Activated CD8-positive, alpha-beta memory T cell treated with anti-CD3 and anti-CD28 coated beads, Interleukin-2, amount 10 ng/mL, durations not matched to agents 7 days and 5 days (primary cell): ENCODE measurements around the gene MZT2B. TPM values are rescaled to one million over a fixed set of nuclear protein-coding genes. Genes with fewer than 3 reads are reported as not detected.
"Not testable (repeated sequence)": the region's sequence is repeated elsewhere in the genome, so short reads cannot be mapped to it uniquely, and the experiment has no call there.

Source experiments
- ATAC-seq: fragments of 150-1000 bp; cut with Tn5 transposase; one replicate; pipeline ENCODE4 v1.10.0; 2021; ENCODE audit warnings: moderate library complexity
- CTCF ChIA-PET: fragments of 350-600 bp; sonication (Branson Sonifier 250); formaldehyde crosslinking; loops from one replicate; lab custom pipeline; 2021; ENCODE audit warnings: antibody characterized with exemption; lab: Charles Lee
- DNase-seq: peaks from one replicate; pipeline ENCODE4 v3.0.0-alpha.2; 2020
- H3K27ac Mint-ChIP-seq: one replicate; pipeline ENCODE4 v1.8.0; 2021; ENCODE audit warnings: mild to moderate bottlenecking, mixed read lengths
- H3K27me3 Mint-ChIP-seq: one replicate; pipeline ENCODE4 v1.8.0; 2021; ENCODE audit warnings: mixed read lengths
- H3K36me3 Mint-ChIP-seq: one replicate; pipeline ENCODE4 v1.8.0; 2021; ENCODE audit warnings: mild to moderate bottlenecking, mixed read lengths
- H3K4me1 Mint-ChIP-seq: one replicate; pipeline ENCODE4 v1.8.0; 2021; ENCODE audit warnings: mixed read lengths
- H3K4me3 Mint-ChIP-seq: one replicate; pipeline ENCODE4 v1.8.0; 2021; ENCODE audit warnings: mild to moderate bottlenecking, moderate library complexity, mixed read lengths
- H3K9me3 Mint-ChIP-seq: one replicate; pipeline ENCODE4 v1.8.0; 2022; ENCODE audit warnings: low read depth, mixed read lengths
- total RNA-seq, 2 experiments: library from RNA; stranded (reverse); gene quantifications; one replicate each; pipeline ENCODE4 v1.2.3, GENCODE V29; 2021

Gene MZT2B, protein sequence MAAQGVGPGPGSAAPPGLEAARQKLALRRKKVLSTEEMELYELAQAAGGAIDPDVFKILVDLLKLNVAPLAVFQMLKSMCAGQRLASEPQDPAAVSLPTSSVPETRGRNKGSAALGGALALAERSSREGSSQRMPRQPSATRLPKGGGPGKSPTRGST
- 100 to 1,000 TPM; 399 to 472 TPM for total RNA-seq

DNA sequence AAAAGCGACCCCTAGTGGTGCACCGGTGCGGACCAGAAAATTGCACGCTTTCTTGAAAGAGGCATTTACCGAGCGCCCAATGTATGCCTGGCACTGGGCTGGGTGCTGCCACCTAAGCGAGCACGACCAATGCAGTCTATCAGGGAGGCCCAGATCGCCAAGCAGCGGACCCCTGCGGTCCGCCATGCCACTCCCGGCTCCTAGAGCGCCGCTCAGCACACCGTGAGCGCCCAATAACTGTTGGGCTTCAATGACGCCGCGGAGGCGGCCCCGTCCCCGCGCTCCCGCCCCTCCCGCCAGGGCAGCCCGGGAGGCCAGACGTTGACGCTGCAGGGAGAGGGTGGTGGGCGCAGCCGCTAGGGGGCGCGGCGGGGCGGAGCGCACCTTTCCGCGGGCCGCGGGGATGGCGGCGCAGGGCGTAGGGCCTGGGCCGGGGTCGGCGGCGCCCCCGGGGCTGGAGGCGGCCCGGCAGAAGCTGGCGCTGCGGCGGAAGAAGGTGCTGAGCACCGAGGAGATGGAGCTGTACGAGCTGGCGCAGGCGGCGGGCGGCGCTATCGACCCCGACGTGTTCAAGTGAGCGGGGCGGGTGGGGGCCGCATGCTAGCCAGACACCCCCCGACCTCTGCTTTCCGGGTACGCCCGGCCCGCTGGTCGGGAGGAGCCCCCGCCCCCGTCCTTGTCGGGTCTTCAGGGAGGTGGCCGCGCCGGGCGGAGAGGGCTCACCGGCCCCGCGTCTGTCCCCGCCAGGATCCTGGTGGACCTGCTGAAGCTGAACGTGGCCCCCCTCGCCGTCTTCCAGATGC is at the start of gene MZT2B:
TSS of gene MZT2B (plus strand) at position 383 of the 803 bp plus-strand sequence. CDS start at position 404, 21 bp downstream.
- peak within 1 kb of the TSS; percentile 92 for H3K27ac Mint-ChIP-seq
- not testable (repeated sequence) for H3K9me3 Mint-ChIP-seq, H3K27me3 Mint-ChIP-seq, H3K36me3 Mint-ChIP-seq
- peak; percentile 88 for ATAC-seq
- peak; percentile 94 for DNase-seq
- peaks cover 33% of the 10 kb centered on the region for H3K4me1 Mint-ChIP-seq
- H3K4me3 Mint-ChIP-seq: peak within 1 kb of the TSS; percentile 94
- CTCF ChIA-PET: interaction anchor here (0.6 to 1.9 kb wide), 9 partner anchors 11 to 1311 kb away, joined by 3 to 14 read pairs (median 4); partner anchors contain the start of gene IMP4

DNA sequence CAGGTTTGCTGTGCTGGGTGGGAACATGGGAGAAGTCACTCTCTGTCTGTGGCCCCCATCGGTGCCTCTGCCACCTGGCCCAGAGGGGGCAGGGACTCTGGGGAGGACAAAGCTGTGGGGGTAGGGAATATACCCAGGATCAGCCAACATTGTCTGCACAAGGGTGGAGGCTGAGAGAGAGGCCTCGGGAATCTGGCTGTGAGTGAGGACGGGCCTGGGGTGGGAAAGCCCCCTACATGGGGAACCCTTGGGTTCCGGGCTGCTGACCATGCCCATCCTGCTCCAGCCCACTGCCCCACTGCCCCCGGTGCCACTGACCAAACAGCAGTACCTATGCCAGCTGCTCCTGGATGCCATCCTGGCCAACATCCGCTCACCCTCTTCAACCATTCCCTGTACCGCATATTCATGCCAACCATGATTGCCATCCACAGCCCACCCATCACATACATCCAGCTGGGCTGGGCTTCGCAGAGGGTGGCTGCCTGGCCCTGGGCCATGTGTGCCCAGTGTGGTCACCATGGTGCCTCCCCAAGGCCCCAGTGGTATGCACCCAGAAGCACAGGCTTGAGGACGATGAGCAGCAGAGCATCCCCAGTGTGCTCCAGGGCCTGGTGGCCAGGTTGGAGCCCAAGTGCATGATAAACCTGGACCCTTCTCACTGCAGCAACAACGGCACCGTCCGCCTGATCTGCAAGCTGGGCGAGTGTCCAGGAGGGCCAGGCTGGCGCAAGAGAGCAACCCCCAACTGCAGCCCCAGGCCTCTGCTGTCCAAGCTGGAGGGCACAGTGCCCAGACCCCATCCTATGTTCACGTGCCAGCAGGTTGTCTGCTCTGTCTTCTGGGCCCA is 46.1 kb upstream of the MZT2B start:
- Mint-ChIP-seq H3K27me3 (peaks cover 9% of the 10 kb centered on the region), H3K4me3 (no peak overlapping the region), H3K27ac (no peak overlapping the region), H3K9me3 (no peaks in the 10 kb centered on the region), H3K36me3 (no peaks in the 10 kb centered on the region), H3K4me1 (no peaks in the 10 kb centered on the region)
- ATAC-seq (no peak), DNase-seq (no peak)
- CTCF ChIA-PET: no interaction called here

DNA sequence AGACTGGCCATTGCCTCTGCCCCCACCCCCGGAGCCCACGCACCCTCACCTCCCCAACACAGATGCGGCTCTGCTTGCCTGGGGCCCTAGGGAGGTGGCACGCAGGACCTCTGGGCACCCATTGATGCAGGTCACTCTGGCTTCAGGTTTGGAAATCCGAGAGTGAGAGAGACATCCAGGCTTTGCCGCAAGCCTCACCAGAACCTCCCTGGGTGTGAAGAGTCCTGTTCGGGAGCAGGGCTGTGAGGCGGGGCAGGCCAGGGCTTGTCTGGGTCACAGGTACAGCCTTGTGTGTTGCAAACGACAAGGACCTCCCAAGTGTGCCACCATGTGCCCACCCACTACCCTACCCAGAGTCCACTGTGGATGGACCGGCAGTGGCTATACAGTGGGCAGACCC is 45.5 kb upstream of the MZT2B start:
- H3K4me3 Mint-ChIP-seq, H3K27me3 Mint-ChIP-seq, ATAC-seq, H3K27ac Mint-ChIP-seq, H3K9me3 Mint-ChIP-seq, H3K36me3 Mint-ChIP-seq, CTCF ChIA-PET, DNase-seq, H3K4me1 Mint-ChIP-seq: not testable (repeated sequence)

DNA sequence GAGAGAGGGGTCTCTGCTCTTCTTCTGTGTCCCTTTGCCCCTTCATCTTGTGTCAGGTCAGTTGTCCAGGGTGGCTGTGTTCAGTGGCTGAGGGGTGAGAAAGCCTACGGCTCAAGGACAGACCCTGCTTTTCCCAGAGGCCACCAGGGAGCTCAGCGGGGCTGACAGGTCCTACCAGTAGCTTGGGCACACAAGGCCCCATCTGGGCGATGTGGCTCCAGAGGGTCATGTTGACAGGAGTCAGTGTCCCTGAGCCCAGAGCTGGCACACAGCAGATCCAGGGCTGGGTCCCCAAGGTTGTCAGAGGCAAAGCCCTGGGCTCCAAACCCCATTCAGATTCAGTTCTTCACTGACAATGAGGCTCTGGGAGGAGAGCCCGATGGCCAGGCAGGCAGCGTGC is 44.9 kb upstream of the MZT2B start:
- H3K4me3 Mint-ChIP-seq, CTCF ChIA-PET, H3K36me3 Mint-ChIP-seq, DNase-seq, H3K4me1 Mint-ChIP-seq, H3K9me3 Mint-ChIP-seq, H3K27me3 Mint-ChIP-seq, H3K27ac Mint-ChIP-seq, ATAC-seq: not testable (repeated sequence)

DNA sequence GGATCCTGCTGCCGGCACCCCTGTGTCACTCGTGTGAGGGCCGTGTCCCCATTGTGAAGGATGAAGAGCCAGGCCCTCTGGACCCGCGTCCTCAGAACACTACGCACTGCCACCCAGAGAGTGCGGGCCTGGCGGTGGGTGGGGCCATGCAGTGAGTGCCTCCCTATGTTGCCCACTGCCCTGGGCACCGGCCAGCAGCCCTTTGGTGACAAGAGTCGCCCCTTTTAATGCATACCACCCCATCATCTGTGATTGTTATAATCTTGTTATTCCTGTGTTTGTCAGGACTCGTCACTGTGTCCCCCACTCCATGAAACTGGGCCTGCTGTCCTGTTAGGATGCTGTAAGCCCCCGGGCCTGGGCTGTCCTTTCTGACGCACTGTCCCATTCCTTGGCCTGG is 43.7 kb upstream of the MZT2B start:
- not testable (repeated sequence) for H3K27ac Mint-ChIP-seq, ATAC-seq

DNA sequence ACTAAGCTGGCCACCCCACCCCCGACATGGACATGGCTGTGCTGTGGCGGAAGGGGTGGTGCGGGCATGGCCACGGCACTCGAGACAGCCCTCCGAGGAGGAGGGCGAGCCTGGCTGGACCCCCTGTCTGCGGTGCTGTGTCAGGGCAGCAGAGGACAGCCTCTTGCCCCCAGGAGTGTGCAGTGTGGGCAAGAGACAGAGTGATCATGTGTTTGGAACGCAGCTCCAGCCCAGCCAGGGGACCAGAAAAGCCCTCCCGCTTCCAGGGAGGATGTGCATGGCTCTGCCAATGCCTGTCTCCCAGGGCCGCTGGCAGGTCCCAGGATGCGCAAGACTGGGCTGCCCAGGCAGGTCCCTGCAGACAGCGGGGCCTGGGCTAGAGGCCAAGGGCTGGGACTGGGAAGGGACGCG is 43.2 kb upstream of the MZT2B start:
- H3K4me3 Mint-ChIP-seq, ATAC-seq, DNase-seq, H3K27me3 Mint-ChIP-seq, H3K36me3 Mint-ChIP-seq, CTCF ChIA-PET, H3K27ac Mint-ChIP-seq, H3K9me3 Mint-ChIP-seq, H3K4me1 Mint-ChIP-seq: not testable (repeated sequence)

More for the DNA sequence above, 43.7 kb upstream of the MZT2B start:
- H3K27me3 Mint-ChIP-seq, CTCF ChIA-PET, H3K36me3 Mint-ChIP-seq, DNase-seq, H3K4me1 Mint-ChIP-seq, H3K4me3 Mint-ChIP-seq, H3K9me3 Mint-ChIP-seq: not testable (repeated sequence)

DNA sequence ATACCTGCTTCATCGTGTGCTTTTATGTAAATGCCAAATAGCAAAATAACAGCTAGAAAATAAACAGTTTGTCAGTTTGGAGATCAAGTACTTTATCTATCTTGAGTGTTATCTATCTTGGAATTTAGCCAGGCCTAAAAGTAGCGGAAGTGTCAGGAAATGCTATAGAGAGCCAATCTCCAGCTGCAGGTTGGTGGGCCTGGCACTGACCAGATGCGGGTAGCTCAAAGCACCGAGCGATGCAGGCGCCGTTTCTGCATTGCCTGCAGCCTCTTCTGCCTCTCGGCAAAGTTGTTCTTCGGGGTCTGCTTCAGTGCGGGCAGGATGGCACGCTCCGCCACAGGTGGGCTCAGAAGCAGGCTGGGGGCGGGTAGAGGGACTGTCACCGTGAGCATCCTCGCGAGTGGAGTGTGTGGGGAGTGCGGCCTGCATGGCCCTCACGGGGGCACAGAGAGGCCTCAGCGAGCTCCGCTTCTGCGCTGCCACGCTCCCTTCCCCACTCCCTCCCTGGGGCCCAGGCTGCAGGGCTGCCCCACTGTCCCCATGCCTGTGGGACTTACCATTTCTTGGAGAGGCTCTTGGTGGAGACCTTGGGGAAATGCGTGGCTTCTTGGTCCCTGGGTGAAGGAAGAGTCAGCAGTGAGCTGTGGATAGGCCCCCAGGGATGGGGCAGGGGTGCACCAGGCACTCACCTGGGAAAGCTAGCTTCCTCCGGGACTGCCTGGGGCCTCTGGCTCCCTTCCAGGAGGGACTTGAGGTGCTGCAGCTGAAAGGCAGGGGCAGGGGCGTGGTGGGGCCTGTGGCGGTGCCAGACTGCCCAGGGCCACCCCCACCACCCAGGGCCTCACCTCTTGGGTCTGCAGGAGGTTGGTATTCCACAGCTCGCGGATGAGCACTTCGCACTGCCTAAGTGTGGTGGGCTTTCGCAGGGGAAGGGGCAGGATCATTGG is 42.5 kb upstream of the MZT2B start:
- CTCF ChIA-PET, H3K4me1 Mint-ChIP-seq, H3K4me3 Mint-ChIP-seq, H3K27ac Mint-ChIP-seq, H3K27me3 Mint-ChIP-seq, H3K36me3 Mint-ChIP-seq, ATAC-seq, H3K9me3 Mint-ChIP-seq, DNase-seq: not testable (repeated sequence)

DNA sequence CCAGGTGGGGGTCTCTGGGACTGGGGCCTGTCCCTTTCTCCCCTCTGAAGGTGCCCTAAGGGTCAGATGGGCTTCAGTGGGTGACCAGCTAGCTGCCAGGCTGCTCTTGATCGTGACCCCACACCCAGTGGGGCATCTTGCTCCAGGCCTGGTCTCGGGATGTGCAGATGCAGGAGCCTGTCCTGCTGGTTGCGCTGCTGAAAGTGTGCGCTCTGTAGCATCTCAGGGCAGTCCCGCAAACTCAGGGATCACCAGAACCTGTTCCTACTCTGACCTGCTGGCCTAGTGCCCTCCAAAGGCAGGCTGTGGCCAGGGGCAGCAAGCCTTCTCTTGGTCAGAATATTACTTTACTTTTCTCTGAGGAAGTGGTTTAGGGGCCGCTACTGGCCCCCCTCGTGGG is 41.5 kb upstream of the MZT2B start:
- H3K4me1 Mint-ChIP-seq, H3K36me3 Mint-ChIP-seq, DNase-seq, H3K27ac Mint-ChIP-seq, H3K4me3 Mint-ChIP-seq, H3K9me3 Mint-ChIP-seq, ATAC-seq, CTCF ChIA-PET, H3K27me3 Mint-ChIP-seq: not testable (repeated sequence)

DNA sequence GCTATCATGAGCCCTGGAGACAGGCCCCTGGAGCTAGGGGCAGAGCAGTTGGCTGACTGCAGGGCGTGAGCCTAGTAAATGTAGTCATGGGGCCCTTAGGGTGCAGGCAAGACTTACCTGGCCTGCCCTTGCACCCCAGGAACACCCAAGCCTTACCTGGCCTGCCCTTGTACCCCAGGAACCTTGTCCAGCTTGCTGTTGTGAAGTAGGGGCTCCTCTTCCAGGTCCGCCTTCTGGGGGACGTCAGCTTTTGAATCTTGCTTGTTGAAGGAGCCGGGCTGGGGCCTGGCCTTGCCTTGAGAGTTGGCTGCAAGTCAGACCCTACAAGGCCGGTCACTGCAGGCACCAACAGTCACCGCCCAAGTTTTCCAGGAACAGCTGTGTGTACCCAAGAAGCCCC is 41.1 kb upstream of the MZT2B start:
- CTCF ChIA-PET, ATAC-seq, H3K4me1 Mint-ChIP-seq: not testable (repeated sequence)

DNA sequence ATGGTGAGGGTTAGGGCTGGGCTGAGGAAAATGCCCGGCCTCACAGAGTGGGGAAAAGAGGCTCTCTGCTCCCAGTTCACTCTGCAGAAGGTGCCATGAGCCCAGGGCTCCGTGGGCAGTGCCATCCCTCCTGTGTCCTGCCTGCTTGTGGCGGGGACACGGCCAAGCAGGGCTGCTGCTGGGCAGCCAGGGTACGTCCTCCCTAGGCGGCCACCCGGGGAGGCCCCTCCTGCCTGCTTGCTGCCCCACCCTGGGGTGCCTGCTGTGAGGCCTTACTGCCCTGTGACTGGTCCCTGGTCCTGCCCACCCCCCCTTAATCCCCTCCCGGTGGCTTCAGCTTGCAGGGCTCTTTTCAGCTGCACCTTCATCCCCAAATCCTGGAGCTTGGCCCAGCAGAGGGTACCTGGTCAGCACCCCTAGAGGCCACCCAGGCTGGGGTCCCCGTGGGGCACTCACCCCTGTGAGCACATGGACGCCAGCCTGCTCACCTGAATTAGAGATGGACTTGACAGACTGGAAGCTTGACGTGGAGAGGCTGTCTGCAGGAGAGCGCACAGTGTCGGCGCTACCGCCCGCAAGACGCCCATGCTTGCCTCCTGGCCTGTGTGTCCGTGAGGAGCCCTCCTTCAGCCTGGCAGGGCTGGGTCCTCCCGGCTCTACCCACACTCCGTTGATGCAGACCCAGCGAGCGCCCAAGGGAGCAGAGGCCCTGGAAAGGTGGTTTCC is 40.3 kb upstream of the MZT2B start:
- H3K27me3 Mint-ChIP-seq, H3K4me3 Mint-ChIP-seq, H3K36me3 Mint-ChIP-seq, ATAC-seq, H3K27ac Mint-ChIP-seq, H3K4me1 Mint-ChIP-seq, DNase-seq, H3K9me3 Mint-ChIP-seq, CTCF ChIA-PET: not testable (repeated sequence)

More for the DNA sequence above, 41.1 kb upstream of the MZT2B start:
- not testable (repeated sequence) for H3K4me3 Mint-ChIP-seq, DNase-seq, H3K27ac Mint-ChIP-seq, H3K9me3 Mint-ChIP-seq, H3K36me3 Mint-ChIP-seq, H3K27me3 Mint-ChIP-seq

DNA sequence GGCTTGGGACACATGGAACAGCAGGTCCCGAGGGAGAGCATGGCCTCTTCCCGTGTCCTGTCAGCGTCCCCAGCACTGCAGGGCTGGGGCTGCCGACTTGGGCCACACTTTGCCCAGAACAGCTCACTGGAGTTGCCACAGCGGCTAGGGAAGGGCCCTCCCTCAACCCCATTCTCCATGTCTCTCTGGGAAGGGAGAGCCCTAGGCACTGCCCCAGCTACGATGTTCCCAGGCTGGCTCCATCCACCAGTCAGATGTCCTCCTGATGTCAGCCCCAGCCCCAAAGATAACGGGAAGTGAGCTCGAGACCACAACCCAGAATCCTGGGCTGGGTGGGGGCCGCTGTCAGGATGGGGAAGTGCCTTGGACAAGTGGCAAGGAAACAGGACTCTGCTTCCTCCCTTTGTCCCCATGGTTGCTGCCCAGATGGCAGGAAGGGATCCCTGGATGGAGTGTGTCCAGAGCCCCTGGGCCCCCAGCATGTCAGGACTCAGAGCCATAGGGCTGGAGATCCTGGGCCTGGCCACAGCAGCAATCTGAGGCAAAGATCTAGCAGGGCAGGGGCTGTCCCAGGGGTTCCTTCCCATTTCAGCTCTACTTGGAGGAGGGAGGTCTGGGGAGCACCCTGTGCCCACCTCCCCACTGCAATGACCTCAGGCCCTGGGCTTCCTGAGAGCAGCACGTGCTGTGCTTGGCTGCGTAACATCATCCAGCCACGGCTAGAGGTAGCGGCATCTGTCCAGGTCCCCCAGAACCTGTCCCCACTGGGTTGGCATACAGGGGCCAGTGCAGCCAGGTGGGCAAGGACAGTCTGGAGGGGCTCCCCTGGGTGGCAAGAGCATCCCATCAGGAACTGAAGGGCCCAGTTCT is 39.4 kb upstream of the MZT2B start:
- H3K4me3 Mint-ChIP-seq, H3K9me3 Mint-ChIP-seq, DNase-seq, H3K36me3 Mint-ChIP-seq, ATAC-seq, H3K27ac Mint-ChIP-seq, CTCF ChIA-PET, H3K27me3 Mint-ChIP-seq, H3K4me1 Mint-ChIP-seq: not testable (repeated sequence)
